HepG2 (cell line): ENCODE measurements around the gene PHF23. TPM values are rescaled to one million over a fixed set of nuclear protein-coding genes. Genes with fewer than 3 reads are reported as not detected.

ENCODE experiments used
- AKAP8 ChIP-seq: sonication (generic); formaldehyde crosslinking; IDR thresholded peaks from 2 replicates; pipeline ENCODE4 v1.5.1; 2020; ENCODE audit warnings: mild to moderate bottlenecking, missing genetic modification reagents
- ELF1 ChIP-seq: sonication (generic); formaldehyde crosslinking; IDR thresholded peaks from 2 replicates; pipeline ENCODE4 v1.4.0; 2020; ENCODE audit warnings: missing genetic modification reagents
- HOXA3 ChIP-seq: sonication (generic); formaldehyde crosslinking; IDR thresholded peaks from 2 replicates; pipeline ENCODE4 v1.5.0; 2020; ENCODE audit warnings: missing genetic modification reagents
- HOXD1 ChIP-seq: sonication (generic); formaldehyde crosslinking; IDR thresholded peaks from 2 replicates; pipeline ENCODE4 v1.5.0; 2020; ENCODE audit warnings: missing genetic modification reagents
- KDM2A ChIP-seq: sonication (generic); formaldehyde crosslinking; IDR thresholded peaks from 2 replicates; pipeline ENCODE4 v1.4.0; 2020; ENCODE audit warnings: low read depth, missing genetic modification reagents, borderline replicate concordance
- MLLT10 ChIP-seq: sonication (generic); formaldehyde crosslinking; IDR thresholded peaks from 2 replicates; pipeline ENCODE4 v1.4.0; 2020; ENCODE audit warnings: missing genetic modification reagents
- MXD1 ChIP-seq: sonication (generic); formaldehyde crosslinking; IDR thresholded peaks from 2 replicates; pipeline ENCODE4 v1.4.0; 2020; ENCODE audit warnings: mild to moderate bottlenecking, missing genetic modification reagents
- MXD3 ChIP-seq: IDR thresholded peaks from 2 replicates; pipeline ENCODE4 v1.6.1; 2016; ENCODE audit warnings: mild to moderate bottlenecking, missing biosample characterization, missing genetic modification reagents
- NFKB2 ChIP-seq: sonication (generic); formaldehyde crosslinking; IDR thresholded peaks from 2 replicates; pipeline ENCODE4 v1.4.0; 2020; ENCODE audit warnings: missing genetic modification reagents, borderline replicate concordance
- NONO ChIP-seq, 2 experiments: fragments of 450-650 bp in 1 of 2; sonication (generic) in 1 of 2; formaldehyde crosslinking in 1 of 2; IDR thresholded peaks in 1 of 2; conservative IDR thresholded peaks in 1 of 2; 2 replicates each; pipeline versions ENCODE4 v1.6.1 to v1.8.0; 2017 to 2022; ENCODE audit warnings: mild to moderate bottlenecking in 1 of 2, missing genetic modification reagents in 1 of 2, moderate library complexity in 1 of 2
- PLRG1 ChIP-seq: fragments of 450-650 bp; conservative IDR thresholded peaks from 2 replicates; pipeline ENCODE4 v1.6.1; 2016
- SUZ12 ChIP-seq: fragments of 150-350 bp; IDR thresholded peaks from 2 replicates; pipeline ENCODE4 v1.6.1; 2014; ENCODE audit warnings: low read depth, low read length
- TAF1 ChIP-seq: sonication (generic); formaldehyde crosslinking; IDR thresholded peaks from 2 replicates; pipeline ENCODE4 v1.4.0; 2020; ENCODE audit warnings: missing genetic modification reagents
- ZNF292 ChIP-seq: sonication (generic); formaldehyde crosslinking; IDR thresholded peaks from 2 replicates; pipeline ENCODE4 v1.8.1; 2022; ENCODE audit warnings: mild to moderate bottlenecking, low read depth, missing genetic modification reagents, borderline replicate concordance
- ZNF614 ChIP-seq: IDR thresholded peaks from 2 replicates; pipeline ENCODE4 v1.6.1; 2018; ENCODE audit warnings: missing biosample characterization, missing genetic modification reagents, inconsistent platforms, borderline replicate concordance
- ZNF776 ChIP-seq: sonication (generic); formaldehyde crosslinking; IDR thresholded peaks from 2 replicates; pipeline ENCODE4 v1.4.0; 2020; ENCODE audit warnings: mild to moderate bottlenecking, missing genetic modification reagents
- ZNF781 ChIP-seq: sonication (generic); formaldehyde crosslinking; IDR thresholded peaks from 2 replicates; pipeline ENCODE4 v1.5.1; 2020; ENCODE audit warnings: borderline replicate concordance, mild to moderate bottlenecking, missing genetic modification reagents; ENCODE audit errors: not compliant biosample characterization
- ZSCAN21 ChIP-seq: sonication (generic); formaldehyde crosslinking; IDR thresholded peaks from 2 replicates; pipeline ENCODE4 v1.8.0; 2022; ENCODE audit warnings: mild to moderate bottlenecking, missing genetic modification reagents, moderate library complexity, borderline replicate concordance
- polyA plus RNA-seq, 8 experiments: library from polyadenylated mRNA; depleted of rRNA in 3 of 8; stranded (reverse) in 7 of 8; unstranded in 1 of 8; fragments of >200 nt; fragmentation: Illumina TruSeq in 4 of 8; extraction: Trizol in 4 of 8; gene quantifications; 2 replicates each; pipeline versions ENCODE4 v1.2.1 to v1.2.3, GENCODE V29; 2011 to 2016; ENCODE audit warnings: low read depth in 4 of 8, missing spikeins in 1 of 8, mixed read lengths in 1 of 8; ENCODE audit not compliant: insufficient read depth in 1 of 8
- total RNA-seq, 5 experiments: library from RNA; depleted of rRNA; stranded (reverse); fragments of >200 nt; fragmentation: Illumina TruSeq; extraction: Trizol; gene quantifications; 2 replicates each; pipeline ENCODE4 v1.2.3, GENCODE V29; 2016; ENCODE audit warnings: low read depth in 1 of 5
- TF ChIP-seq, protein P1 (sequence below): sonication (generic); formaldehyde crosslinking; IDR thresholded peaks from 2 replicates; pipeline ENCODE4 v1.4.0; 2020; ENCODE audit warnings: missing genetic modification reagents
- TF ChIP-seq, protein P2 (sequence below): sonication (generic); formaldehyde crosslinking; IDR thresholded peaks from 2 replicates; pipeline ENCODE4 v1.4.0; 2020; ENCODE audit warnings: missing genetic modification reagents, mild to moderate bottlenecking, borderline replicate concordance
- TF ChIP-seq, protein P3 (sequence below): sonication (generic); IDR thresholded peaks from 2 replicates; pipeline ENCODE4 v1.6.1; 2016; ENCODE audit warnings: low read depth, borderline replicate concordance
- TF ChIP-seq, protein P4 (sequence below): IDR thresholded peaks from 2 replicates; pipeline ENCODE4 v1.6.1; 2018; ENCODE audit warnings: missing genetic modification reagents

PHF23 gene
- total and polyA plus RNA-seq, 2 of the 13 experiments (the other 11 are each of a cell fraction or from before 2014, with no cell fraction given), result 27.6 to 33.2 TPM

- TF ChIP-seq, protein P1, sequence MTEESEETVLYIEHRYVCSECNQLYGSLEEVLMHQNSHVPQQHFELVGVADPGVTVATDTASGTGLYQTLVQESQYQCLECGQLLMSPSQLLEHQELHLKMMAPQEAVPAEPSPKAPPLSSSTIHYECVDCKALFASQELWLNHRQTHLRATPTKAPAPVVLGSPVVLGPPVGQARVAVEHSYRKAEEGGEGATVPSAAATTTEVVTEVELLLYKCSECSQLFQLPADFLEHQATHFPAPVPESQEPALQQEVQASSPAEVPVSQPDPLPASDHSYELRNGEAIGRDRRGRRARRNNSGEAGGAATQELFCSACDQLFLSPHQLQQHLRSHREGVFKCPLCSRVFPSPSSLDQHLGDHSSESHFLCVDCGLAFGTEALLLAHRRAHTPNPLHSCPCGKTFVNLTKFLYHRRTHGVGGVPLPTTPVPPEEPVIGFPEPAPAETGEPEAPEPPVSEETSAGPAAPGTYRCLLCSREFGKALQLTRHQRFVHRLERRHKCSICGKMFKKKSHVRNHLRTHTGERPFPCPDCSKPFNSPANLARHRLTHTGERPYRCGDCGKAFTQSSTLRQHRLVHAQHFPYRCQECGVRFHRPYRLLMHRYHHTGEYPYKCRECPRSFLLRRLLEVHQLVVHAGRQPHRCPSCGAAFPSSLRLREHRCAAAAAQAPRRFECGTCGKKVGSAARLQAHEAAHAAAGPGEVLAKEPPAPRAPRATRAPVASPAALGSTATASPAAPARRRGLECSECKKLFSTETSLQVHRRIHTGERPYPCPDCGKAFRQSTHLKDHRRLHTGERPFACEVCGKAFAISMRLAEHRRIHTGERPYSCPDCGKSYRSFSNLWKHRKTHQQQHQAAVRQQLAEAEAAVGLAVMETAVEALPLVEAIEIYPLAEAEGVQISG (CRISPR knock-in tag), result peak; percentile 46; the same call in 1 of the 2 replicates
- TF ChIP-seq MXD1 (CRISPR knock-in tag), result no peak
- TF ChIP-seq NONO (IDR thresholded peaks at IDR 0.05), result no peak
- 0 out of 2 replicates have a peak, but pooled peaks have one; percentile 25 for TF ChIP-seq NONO (CRISPR knock-in tag; conservative IDR thresholded peaks at IDR 0.05)
- peak; percentile 42; the same call in 1 of the 2 replicates for TF ChIP-seq NFKB2 (CRISPR knock-in tag)
- TF ChIP-seq, protein P2, sequence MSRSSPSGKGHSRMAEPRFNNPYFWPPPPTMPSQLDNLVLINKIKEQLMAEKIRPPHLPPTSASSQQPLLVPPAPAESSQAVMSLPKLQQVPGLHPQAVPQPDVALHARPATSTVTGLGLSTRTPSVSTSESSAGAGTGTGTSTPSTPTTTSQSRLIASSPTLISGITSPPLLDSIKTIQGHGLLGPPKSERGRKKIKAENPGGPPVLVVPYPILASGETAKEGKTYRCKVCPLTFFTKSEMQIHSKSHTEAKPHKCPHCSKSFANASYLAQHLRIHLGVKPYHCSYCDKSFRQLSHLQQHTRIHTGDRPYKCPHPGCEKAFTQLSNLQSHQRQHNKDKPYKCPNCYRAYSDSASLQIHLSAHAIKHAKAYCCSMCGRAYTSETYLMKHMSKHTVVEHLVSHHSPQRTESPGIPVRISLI (CRISPR knock-in tag), result no peak
- TF ChIP-seq HOXD1 (CRISPR knock-in tag), result no peak
- 0 out of 2 replicates have a peak, but pooled peaks have one; percentile 40 for TF ChIP-seq ZNF776 (CRISPR knock-in tag)
- TF ChIP-seq TAF1 (CRISPR knock-in tag), result peak; percentile 25; the same call in 1 of the 2 replicates
- TF ChIP-seq HOXA3 (CRISPR knock-in tag), result peak; percentile 54
- TF ChIP-seq, protein P3, sequence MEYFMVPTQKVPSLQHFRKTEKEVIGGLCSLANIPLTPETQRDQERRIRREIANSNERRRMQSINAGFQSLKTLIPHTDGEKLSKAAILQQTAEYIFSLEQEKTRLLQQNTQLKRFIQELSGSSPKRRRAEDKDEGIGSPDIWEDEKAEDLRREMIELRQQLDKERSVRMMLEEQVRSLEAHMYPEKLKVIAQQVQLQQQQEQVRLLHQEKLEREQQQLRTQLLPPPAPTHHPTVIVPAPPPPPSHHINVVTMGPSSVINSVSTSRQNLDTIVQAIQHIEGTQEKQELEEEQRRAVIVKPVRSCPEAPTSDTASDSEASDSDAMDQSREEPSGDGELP, result peak; percentile 61; the same call in 1 of the 2 replicates
- TF ChIP-seq ELF1 (CRISPR knock-in tag), result no peak
- 0 out of 2 replicates have a peak, but pooled peaks have one; percentile 39 for TF ChIP-seq MXD3
- TF ChIP-seq, protein P4, sequence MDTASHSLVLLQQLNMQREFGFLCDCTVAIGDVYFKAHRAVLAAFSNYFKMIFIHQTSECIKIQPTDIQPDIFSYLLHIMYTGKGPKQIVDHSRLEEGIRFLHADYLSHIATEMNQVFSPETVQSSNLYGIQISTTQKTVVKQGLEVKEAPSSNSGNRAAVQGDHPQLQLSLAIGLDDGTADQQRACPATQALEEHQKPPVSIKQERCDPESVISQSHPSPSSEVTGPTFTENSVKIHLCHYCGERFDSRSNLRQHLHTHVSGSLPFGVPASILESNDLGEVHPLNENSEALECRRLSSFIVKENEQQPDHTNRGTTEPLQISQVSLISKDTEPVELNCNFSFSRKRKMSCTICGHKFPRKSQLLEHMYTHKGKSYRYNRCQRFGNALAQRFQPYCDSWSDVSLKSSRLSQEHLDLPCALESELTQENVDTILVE (CRISPR knock-in tag), result peak; percentile 36; the same call in 1 of the 2 replicates
- no peak for TF ChIP-seq MLLT10
- no peak for TF ChIP-seq SUZ12
- TF ChIP-seq PLRG1, result no peak
- TF ChIP-seq ZNF781 (CRISPR knock-in tag), result no peak
- peak; percentile 31; the same call in 1 of the 2 replicates for TF ChIP-seq KDM2A (CRISPR knock-in tag)
- TF ChIP-seq AKAP8, result peak; percentile 80; the same call in 1 of the 2 replicates
- 0 out of 2 replicates have a peak, but pooled peaks have one; percentile 43 for TF ChIP-seq ZSCAN21 (CRISPR knock-in tag)
- TF ChIP-seq ZNF292 (CRISPR knock-in tag), result no peak
- TF ChIP-seq ZNF614, result no peak
Measured at GRCh38 chr17:7237761-7238419, 1.4 kb downstream of the PHF23 start (continued).
